Measurements from ENCODE around the gene COL5A1.

DNA sequence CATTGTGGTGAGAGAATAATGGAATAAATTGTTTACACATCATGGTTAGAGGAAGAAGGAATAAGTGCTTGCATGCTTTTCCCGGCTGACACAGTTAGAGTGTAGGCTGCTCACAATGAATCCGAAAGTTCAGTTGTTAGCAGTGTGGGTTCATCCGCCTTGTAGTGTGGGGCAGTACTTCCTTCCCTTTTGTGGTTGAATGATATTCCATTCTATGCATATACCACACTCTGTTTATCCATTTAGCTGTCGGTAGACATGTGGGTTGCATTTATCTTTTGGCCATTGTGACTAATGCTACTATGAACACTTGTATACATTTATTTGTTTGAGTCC is 84.0 kb downstream of the COL5A1 start:
- TF ChIP-seq, protein P1, sequence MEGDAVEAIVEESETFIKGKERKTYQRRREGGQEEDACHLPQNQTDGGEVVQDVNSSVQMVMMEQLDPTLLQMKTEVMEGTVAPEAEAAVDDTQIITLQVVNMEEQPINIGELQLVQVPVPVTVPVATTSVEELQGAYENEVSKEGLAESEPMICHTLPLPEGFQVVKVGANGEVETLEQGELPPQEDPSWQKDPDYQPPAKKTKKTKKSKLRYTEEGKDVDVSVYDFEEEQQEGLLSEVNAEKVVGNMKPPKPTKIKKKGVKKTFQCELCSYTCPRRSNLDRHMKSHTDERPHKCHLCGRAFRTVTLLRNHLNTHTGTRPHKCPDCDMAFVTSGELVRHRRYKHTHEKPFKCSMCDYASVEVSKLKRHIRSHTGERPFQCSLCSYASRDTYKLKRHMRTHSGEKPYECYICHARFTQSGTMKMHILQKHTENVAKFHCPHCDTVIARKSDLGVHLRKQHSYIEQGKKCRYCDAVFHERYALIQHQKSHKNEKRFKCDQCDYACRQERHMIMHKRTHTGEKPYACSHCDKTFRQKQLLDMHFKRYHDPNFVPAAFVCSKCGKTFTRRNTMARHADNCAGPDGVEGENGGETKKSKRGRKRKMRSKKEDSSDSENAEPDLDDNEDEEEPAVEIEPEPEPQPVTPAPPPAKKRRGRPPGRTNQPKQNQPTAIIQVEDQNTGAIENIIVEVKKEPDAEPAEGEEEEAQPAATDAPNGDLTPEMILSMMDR (IDR thresholded peaks at IDR 0.05): no peak
- no peak for TF ChIP-seq POLR2A (IDR thresholded peaks at IDR 0.05)

All from Peyer's patch (tissue), 4 donors.